Measurements from ENCODE around the gene MFSD12. TPM values are rescaled to one million over a fixed set of nuclear protein-coding genes. Genes with fewer than 3 reads are reported as not detected.

Gene MFSD12
- polyA plus RNA-seq, 1 donor from 2014 or later, result 38.5 TPM

DNA sequence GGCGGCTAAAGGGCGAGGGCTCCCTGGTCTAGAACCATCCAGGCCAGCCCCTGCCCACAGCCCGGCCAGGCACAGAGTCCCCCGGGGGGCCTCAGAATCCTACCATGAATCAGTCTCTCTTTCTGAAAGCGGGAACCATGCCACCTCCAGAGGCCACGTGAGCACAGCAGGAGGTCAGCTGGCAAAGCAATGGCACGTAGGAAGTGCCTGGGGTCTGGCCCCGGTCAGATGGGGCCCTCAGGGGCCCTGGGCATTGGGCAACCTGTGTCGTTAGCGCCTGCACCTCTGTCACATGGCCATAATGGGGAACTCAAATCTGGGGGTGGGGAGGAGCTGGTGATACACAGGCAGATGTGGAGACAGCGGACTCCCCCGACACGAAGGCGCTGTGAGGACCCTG lies 8.8 kb downstream of the MFSD12 start:
- no peak overlapping the region for H3K4me3 ChIP-seq (ENCODE audit: low read length)
- no peaks in the 10 kb centered on the region for H4K20me1 ChIP-seq (ENCODE audit: insufficient read depth)
- no peaks in the 10 kb centered on the region for H3K36me3 ChIP-seq (ENCODE audit: insufficient read depth, low read length)
- no peaks in the 10 kb centered on the region for H3K79me2 ChIP-seq (replicated peaks; ENCODE audit: insufficient read depth, low read length)
- H3K9me2 ChIP-seq (ENCODE audit: insufficient read depth, low read length), result no peaks in the 10 kb centered on the region
- no peak overlapping the region for H3K27ac ChIP-seq (ENCODE audit: low read length)
- H3F3A ChIP-seq (ENCODE audit: insufficient read depth, low read length, poor library complexity, severe bottlenecking), result no peaks in the 10 kb centered on the region
- no peaks in the 10 kb centered on the region for H3K9me3 ChIP-seq (ENCODE audit: low read length)
- H3K4me2 ChIP-seq (ENCODE audit: low read length), result no peak overlapping the region
- H2AFZ ChIP-seq (ENCODE audit: low read depth, low read length), result no peak overlapping the region
- no peaks in the 10 kb centered on the region for H3K27me3 ChIP-seq (ENCODE audit: insufficient read depth, low read depth, low read length)
- TF ChIP-seq SMC3 (conservative IDR thresholded peaks at IDR 0.05; ENCODE audit: poor library complexity) (no peak), EZH2 (IDR thresholded peaks at IDR 0.05; ENCODE audit: borderline replicate concordance, insufficient read depth, low read length, poor library complexity, severe bottlenecking) (no peak), CTCF (IDR thresholded peaks at IDR 0.05; ENCODE audit: poor library complexity, severe bottlenecking) (no peak), EP300 (conservative IDR thresholded peaks at IDR 0.05; ENCODE audit: poor library complexity, severe bottlenecking) (no peak), MXI1 (conservative IDR thresholded peaks at IDR 0.05; ENCODE audit: poor library complexity, severe bottlenecking) (no peak), RAD21 (conservative IDR thresholded peaks at IDR 0.05) (no peak), POLR2AphosphoS5 (IDR thresholded peaks at IDR 0.05) (no peak), TAF1 (IDR thresholded peaks at IDR 0.05; ENCODE audit: low read depth) (no peak)
- TF ChIP-seq, protein P1, sequence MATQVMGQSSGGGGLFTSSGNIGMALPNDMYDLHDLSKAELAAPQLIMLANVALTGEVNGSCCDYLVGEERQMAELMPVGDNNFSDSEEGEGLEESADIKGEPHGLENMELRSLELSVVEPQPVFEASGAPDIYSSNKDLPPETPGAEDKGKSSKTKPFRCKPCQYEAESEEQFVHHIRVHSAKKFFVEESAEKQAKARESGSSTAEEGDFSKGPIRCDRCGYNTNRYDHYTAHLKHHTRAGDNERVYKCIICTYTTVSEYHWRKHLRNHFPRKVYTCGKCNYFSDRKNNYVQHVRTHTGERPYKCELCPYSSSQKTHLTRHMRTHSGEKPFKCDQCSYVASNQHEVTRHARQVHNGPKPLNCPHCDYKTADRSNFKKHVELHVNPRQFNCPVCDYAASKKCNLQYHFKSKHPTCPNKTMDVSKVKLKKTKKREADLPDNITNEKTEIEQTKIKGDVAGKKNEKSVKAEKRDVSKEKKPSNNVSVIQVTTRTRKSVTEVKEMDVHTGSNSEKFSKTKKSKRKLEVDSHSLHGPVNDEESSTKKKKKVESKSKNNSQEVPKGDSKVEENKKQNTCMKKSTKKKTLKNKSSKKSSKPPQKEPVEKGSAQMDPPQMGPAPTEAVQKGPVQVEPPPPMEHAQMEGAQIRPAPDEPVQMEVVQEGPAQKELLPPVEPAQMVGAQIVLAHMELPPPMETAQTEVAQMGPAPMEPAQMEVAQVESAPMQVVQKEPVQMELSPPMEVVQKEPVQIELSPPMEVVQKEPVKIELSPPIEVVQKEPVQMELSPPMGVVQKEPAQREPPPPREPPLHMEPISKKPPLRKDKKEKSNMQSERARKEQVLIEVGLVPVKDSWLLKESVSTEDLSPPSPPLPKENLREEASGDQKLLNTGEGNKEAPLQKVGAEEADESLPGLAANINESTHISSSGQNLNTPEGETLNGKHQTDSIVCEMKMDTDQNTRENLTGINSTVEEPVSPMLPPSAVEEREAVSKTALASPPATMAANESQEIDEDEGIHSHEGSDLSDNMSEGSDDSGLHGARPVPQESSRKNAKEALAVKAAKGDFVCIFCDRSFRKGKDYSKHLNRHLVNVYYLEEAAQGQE (IDR thresholded peaks at IDR 0.05; ENCODE audit: borderline replicate concordance), result no peak
- no peak overlapping the region for H3K9ac ChIP-seq (ENCODE audit: low read length)

DNA sequence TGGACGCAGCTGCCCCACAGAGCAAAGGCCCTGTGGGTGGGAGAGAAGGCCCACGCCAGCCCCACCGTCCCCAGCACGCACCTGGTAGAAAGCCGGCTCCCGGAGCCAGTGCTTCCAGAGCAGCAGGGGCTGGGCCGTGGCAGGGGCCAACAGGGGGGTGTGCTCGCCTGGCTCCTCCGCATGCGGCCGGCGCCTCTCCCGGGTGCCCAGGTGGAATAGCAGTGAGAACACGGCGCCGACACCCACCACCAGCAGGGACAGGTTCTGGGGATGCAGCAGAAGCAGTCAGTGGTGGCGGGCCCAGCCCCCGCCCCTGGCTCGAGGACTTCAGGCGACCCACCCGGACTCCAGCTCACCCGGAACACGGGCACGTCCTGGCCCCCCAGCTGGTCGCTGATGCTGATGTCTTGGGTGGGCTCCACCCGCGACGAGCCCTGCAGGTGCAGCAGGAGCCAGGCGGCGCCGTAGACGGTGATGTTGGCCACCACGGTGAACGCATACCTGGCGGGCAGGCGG lies 9.6 kb downstream of the MFSD12 start:
- H3K27ac ChIP-seq (ENCODE audit: low read length), result no peak overlapping the region
- H3K9me3 ChIP-seq (ENCODE audit: low read length), result no peaks in the 10 kb centered on the region
- H3K36me3 ChIP-seq (ENCODE audit: insufficient read depth, low read length), result no peaks in the 10 kb centered on the region
- no peaks in the 10 kb centered on the region for H3K27me3 ChIP-seq (ENCODE audit: insufficient read depth, low read depth, low read length)
- H4K20me1 ChIP-seq (ENCODE audit: insufficient read depth), result no peaks in the 10 kb centered on the region
- H3K4me3 ChIP-seq (ENCODE audit: low read length), result no peak overlapping the region
- no peaks in the 10 kb centered on the region for H3K9me2 ChIP-seq (ENCODE audit: insufficient read depth, low read length)
- no peak for TF ChIP-seq SMC3 (conservative IDR thresholded peaks at IDR 0.05; ENCODE audit: poor library complexity)
- TF ChIP-seq MXI1 (conservative IDR thresholded peaks at IDR 0.05; ENCODE audit: poor library complexity, severe bottlenecking), result no peak
- no peak for TF ChIP-seq POLR2AphosphoS5 (IDR thresholded peaks at IDR 0.05)
- TF ChIP-seq, protein P1 (IDR thresholded peaks at IDR 0.05; ENCODE audit: borderline replicate concordance), result no peak
- no peak for TF ChIP-seq EZH2 (IDR thresholded peaks at IDR 0.05; ENCODE audit: borderline replicate concordance, insufficient read depth, low read length, poor library complexity, severe bottlenecking)
- no peak for TF ChIP-seq RAD21 (conservative IDR thresholded peaks at IDR 0.05)
- no peak for TF ChIP-seq EP300 (conservative IDR thresholded peaks at IDR 0.05; ENCODE audit: poor library complexity, severe bottlenecking)
- no peak for TF ChIP-seq TAF1 (IDR thresholded peaks at IDR 0.05; ENCODE audit: low read depth)
- no peak for TF ChIP-seq CTCF (IDR thresholded peaks at IDR 0.05; ENCODE audit: poor library complexity, severe bottlenecking)
- no peak overlapping the region for H3K9ac ChIP-seq (ENCODE audit: low read length)
- H3K79me2 ChIP-seq (replicated peaks; ENCODE audit: insufficient read depth, low read length), result no peaks in the 10 kb centered on the region
- H3K4me2 ChIP-seq (ENCODE audit: low read length), result no peak overlapping the region
- no peak overlapping the region for H2AFZ ChIP-seq (ENCODE audit: low read depth, low read length)
- no peaks in the 10 kb centered on the region for H3F3A ChIP-seq (ENCODE audit: insufficient read depth, low read length, poor library complexity, severe bottlenecking)
